Measurements from ENCODE around the gene WBP2.
A peak's percentile ranks its signal among the peaks of the same experiment; 100 is the strongest.

- TF ChIP-seq POLR2AphosphoS5 (IDR thresholded peaks at IDR 0.05; ENCODE audit: low read depth, low read length) (0 out of 2 replicates have a peak, but pooled peaks have one; percentile 40), POLR2A (IDR thresholded peaks at IDR 0.05; ENCODE audit: low read depth, low read length) (peak; percentile 52; the same call in 1 of the 2 replicates)
Measured at GRCh38 chr17:75843577-75844529, 11.3 kb downstream of the WBP2 start, which contains the start of gene UNC13D.

Measured in GM12892 (cell line).